SK-N-SH (cell line): ENCODE measurements around the gene PCYOX1L.

Experiments
- CHD2 ChIP-seq: fragments of 150-350 bp; IDR thresholded peaks from 2 replicates; pipeline ENCODE4 v1.6.1; 2018; ENCODE audit warnings: low read length; ENCODE audit not compliant: partially characterized antibody
- EP300 ChIP-seq, 2 experiments: IDR thresholded peaks; 2 replicates each; pipeline versions ENCODE4 v1.4.0 to v1.6.1; 2012; ENCODE audit warnings: borderline replicate concordance in 1 of 2, low read depth in 1 of 2, low read length in 1 of 2
- MAX ChIP-seq: IDR thresholded peaks from 2 replicates; pipeline ENCODE4 v1.4.0; 2012; ENCODE audit warnings: low read depth
- POLR2AphosphoS5 ChIP-seq: IDR thresholded peaks from 2 replicates; pipeline ENCODE4 v1.6.1; 2012; ENCODE audit warnings: low read depth, low read length
- RAD21 ChIP-seq: IDR thresholded peaks from 2 replicates; pipeline ENCODE4 v1.6.1; 2012; ENCODE audit warnings: mild to moderate bottlenecking, low read length
- RCOR1 ChIP-seq: fragments of 150-350 bp; IDR thresholded peaks from 2 replicates; pipeline ENCODE4 v1.6.1; 2017; ENCODE audit warnings: antibody characterized with exemption, low read length
- TEAD4 ChIP-seq: IDR thresholded peaks from 2 replicates; pipeline ENCODE4 v1.4.0; 2012; ENCODE audit warnings: mild to moderate bottlenecking, borderline replicate concordance; ENCODE audit not compliant: insufficient read depth
- USF1 ChIP-seq: IDR thresholded peaks from 2 replicates; pipeline ENCODE4 v1.4.0; 2012; ENCODE audit warnings: low read depth, borderline replicate concordance
- TF ChIP-seq, protein P1 (sequence below): fragments of 200-600 bp; sonication (generic); IDR thresholded peaks from 2 replicates; pipeline ENCODE4 v1.6.1; 2017; ENCODE audit warnings: antibody characterized with exemption, mild to moderate bottlenecking, moderate library complexity

- TF ChIP-seq, protein P1, sequence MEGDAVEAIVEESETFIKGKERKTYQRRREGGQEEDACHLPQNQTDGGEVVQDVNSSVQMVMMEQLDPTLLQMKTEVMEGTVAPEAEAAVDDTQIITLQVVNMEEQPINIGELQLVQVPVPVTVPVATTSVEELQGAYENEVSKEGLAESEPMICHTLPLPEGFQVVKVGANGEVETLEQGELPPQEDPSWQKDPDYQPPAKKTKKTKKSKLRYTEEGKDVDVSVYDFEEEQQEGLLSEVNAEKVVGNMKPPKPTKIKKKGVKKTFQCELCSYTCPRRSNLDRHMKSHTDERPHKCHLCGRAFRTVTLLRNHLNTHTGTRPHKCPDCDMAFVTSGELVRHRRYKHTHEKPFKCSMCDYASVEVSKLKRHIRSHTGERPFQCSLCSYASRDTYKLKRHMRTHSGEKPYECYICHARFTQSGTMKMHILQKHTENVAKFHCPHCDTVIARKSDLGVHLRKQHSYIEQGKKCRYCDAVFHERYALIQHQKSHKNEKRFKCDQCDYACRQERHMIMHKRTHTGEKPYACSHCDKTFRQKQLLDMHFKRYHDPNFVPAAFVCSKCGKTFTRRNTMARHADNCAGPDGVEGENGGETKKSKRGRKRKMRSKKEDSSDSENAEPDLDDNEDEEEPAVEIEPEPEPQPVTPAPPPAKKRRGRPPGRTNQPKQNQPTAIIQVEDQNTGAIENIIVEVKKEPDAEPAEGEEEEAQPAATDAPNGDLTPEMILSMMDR: no peak
- TF ChIP-seq POLR2AphosphoS5: peak; percentile 87
- no peak for TF ChIP-seq TEAD4
- TF ChIP-seq CHD2: peak; percentile 39
- peak in 1 of 2 experiments; percentile 42; a peak in 1 of 4 replicates for TF ChIP-seq EP300 (IDR thresholded peaks at IDR 0.05; ENCODE audit: borderline replicate concordance in 1 of 2, low read depth in 1 of 2, low read length in 1 of 2)
- no peak for TF ChIP-seq RAD21
- peak; percentile 92 for TF ChIP-seq USF1
- peak; percentile 80 for TF ChIP-seq MAX
- TF ChIP-seq RCOR1: peak; percentile 63
Observed at GRCh38 chr5:149320791-149321330, 37.0 kb upstream of the PCYOX1L start.
